Right renal cortex interstitium (tissue), 3 donors: Measurements from ENCODE around the gene IFITM1. TPM values are rescaled to one million over a fixed set of nuclear protein-coding genes. Genes with fewer than 3 reads are reported as not detected.
"Not testable (repeated sequence)": the region's sequence is repeated elsewhere in the genome, so short reads cannot be mapped to it uniquely, and the experiment has no call there.

Experiments
- DNase-seq, 3 donors: peaks; one replicate each; pipeline ENCODE4 v3.0.0-alpha.2; 2013; ENCODE audit warnings: low read depth in 3 of 3, low spot score in 2 of 3
- polyA plus RNA-seq, 3 donors: library from polyadenylated mRNA; unstranded; fragments of 120-200 nt; gene quantifications; one replicate each; pipeline ENCODE4 v1.2.1, GENCODE V29; 2013; ENCODE audit not compliant: insufficient read length in 3 of 3

The IFITM1 gene
- polyA plus RNA-seq, 3 donors: 33.9 to 45.6 (median 43.5) TPM

DNA sequence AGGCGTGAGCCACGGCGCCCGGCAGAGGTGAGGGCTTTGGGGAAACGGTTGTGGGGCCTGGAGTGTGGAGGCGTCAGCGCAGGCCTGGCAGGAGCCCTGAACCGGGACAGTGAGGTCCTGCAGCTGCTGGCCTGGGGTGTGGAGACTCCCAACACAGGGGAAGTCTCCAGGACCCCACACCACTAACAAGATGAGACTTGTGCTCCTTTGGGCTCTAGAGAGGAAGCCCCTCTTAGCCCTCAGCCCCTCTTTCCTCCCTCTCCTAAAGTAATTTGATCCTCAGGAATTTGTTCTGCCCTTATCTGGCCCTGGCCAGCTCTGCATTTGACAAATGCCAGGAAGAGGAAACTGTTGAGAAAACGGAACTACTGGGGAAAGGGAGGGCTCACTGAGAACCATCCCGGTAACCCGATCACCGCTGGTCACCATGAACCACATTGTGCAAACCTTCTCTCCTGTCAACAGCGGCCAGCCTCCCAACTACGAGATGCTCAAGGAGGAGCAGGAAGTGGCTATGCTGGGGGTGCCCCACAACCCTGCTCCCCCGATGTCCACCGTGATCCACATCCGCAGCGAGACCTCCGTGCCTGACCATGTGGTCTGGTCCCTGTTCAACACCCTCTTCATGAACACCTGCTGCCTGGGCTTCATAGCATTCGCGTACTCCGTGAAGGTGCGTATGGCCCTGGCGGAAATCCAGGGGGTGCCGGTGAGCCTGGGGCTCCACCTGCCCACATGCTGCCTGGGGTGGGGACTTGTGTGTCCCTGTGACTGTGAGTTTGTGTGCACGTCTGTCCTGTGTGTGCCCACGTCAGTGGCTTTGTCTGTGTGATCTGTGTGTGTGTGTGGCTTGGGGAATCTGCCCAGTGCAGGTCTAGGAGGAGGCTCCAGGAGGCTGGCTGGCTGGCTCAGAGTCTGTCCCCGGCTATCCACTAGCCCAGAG is 5.8 kb upstream of the IFITM1 start, which contains the start of gene IFITM2:
Gene IFITM2, plus strand, starts transcription at position 51 of the 943 bp plus-strand sequence. Its CDS starts 377 bp downstream, at position 428.
- peak in 2 of 3 donors; percentile 70 to 84 for DNase-seq

DNA sequence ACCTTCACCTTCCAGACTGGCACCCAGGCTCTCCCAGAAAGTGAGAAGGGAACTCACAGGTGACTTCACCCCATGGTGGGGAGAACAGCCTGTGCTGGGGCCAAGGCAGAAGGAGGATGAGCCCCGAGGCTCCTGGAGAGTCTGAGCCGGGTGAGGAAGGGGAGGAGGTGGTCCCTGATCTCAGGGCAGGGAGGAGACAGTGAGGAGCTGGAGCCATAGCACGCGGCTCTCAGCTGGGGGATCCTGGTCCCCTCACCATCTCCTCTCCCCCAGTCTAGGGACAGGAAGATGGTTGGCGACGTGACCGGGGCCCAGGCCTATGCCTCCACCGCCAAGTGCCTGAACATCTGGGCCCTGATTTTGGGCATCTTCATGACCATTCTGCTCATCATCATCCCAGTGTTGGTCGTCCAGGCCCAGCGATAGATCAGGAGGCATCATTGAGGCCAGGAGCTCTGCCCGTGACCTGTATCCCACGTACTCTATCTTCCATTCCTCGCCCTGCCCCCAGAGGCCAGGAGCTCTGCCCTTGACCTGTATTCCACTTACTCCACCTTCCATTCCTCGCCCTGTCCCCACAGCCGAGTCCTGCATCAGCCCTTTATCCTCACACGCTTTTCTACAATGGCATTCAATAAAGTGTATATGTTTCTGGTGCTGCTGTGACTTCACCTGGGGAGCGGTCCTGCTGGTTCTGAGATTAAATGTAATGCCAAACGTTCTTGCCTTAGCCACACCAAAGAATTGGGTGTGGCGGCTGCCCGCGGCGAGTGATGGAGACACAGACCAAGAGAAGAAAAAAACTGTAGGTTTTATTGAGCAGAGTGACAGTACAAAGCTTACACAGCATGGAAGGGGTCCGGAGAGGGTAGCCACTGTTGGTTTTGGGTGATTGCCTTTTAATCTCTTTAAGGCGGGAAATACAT is 4.8 kb upstream of the IFITM1 start:
- not testable (repeated sequence) for DNase-seq

DNA sequence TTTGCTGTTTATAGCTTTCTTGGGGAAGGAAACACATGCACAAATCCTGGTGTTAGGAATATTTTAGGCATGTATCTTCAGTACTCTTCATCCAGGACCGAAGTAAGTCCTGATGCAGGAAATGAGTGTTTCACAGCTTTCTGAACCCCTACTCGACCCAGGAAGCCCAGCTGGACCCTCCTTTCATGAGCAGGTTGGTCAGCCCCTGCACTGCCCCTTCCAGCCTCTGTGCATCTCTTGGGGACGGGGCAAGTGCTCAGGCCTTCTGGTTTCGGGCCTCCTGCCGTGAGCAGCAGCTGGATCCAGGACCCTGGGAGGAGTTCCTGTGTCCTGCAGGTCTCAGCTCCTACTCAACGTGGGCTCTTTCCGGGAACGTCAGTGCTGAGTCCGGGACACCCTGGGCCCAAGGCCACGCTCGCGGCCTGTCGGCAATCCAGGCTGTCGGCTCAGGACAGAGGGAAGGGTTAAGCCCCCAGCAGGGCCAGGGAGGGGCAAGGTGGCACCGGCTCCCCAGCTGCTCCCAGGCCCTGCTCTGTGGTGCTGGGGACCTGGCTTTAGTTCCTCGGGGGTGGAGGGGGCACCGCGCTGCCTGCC is 3.8 kb upstream of the IFITM1 start:
- DNase-seq: not testable (repeated sequence)

DNA sequence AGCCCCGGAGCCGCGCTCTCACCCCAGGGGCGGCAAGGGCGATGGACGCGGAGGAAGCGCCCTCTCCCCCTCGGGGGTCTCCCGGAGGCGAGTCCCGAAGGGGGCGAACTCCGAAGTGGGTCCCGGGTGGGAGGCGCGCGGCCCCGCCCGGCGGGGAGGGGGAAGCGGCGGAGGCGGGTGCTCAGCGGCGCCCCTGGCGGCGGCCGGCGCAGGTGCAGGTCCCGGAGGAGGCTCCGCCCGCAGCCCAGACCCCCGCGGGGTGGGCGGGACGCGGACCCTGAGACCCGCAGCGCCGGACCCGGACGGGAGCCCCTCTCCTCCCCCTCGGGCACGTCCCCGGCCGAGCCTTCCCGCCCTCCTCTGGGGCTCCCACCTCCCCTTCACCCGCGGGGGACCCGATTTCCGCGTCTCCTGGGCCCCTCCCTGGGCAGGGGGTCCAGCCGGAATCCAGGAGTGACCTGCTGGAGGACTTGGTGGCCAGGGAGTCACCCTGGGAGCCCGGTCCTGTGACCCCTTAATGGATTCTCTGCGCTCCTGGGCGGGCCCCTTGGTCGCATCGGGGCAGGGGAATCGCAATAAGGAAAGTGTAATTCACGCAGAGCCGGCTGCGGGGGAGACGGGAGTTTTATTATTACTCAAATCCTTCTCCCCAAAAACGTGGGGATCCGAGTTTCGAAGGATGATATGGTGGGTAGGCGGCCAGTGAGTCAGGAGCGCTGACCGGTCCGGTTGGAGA is 2.7 kb upstream of the IFITM1 start:
- not testable (repeated sequence) for DNase-seq

DNA sequence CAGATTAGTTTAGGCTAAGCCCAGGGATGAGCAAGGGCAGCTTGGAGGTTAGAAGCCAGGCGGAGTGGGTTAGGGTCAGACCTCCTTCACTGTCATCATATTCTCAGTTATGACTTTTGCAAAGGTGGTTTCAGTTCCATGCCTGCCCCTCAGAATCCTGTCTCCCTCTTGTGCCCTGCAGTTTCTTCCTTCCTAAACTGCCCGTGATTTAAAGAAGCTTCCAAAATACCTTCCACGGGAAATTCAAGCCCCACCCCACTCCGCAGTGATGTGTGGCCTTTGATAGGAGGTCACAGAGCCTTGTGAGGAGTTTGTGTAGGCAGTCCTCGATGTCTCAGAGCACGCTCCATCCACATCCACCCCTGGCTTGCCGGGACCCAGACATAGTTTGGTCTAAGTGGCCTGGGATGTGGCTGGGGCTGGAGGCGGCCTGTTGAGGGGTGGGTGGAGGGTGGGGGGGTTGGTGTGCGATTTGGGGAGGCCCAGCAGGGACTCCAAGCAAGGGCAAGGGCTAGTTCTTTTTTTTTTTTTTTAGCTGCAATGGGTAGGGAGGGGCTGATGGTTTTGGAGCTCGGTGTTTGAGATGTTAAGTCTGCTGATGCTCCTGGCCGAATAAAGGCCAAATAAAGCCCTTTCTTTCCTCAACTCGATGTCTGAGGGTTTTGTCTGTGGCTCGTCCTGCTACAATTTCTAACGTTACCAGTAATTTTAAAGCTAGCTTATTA is 1.6 kb upstream of the IFITM1 start:
- DNase-seq: no peak

DNA sequence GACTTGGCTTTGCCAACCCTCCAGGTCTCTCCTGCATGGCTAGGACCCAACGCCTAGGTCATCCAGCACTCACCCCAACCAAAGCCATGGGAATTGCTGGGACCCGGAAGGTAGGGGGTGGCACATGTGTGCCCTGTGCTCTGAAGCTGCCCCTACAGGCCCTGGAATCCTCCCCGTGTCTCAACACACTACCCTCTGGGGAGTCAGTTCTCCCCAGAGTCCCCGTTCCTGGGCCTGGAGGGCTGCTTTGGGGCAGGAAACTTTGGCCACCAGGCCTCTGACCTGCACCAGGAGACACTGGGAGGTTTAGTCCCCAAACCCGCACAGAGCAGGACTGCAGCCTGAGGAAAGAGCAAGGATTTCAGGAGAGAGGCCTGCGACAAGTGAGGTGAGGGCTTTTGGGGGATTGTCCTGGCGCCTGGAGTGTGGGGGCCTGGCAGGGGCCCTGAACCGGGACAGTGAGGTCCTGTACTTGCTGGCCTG is 495 bp upstream of the IFITM1 start:
- DNase-seq: no peak

DNA sequence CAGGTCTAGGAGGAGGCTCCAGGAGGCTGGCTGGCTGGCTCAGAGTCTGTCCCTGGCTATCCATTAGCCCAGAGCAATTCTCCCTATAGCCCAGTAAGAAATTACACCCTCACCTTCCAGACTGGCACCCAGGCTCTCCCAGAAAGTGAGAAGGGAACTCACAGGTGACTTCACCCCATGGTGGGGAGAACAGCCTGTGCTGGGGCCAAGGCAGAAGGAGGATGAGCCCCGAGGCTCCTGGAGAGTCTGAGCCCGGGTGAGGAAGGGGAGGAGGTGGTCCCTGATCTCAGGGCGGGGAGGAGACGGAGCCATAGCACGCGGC is 675 bp downstream of the IFITM1 start:
- not testable (repeated sequence) for DNase-seq

DNA sequence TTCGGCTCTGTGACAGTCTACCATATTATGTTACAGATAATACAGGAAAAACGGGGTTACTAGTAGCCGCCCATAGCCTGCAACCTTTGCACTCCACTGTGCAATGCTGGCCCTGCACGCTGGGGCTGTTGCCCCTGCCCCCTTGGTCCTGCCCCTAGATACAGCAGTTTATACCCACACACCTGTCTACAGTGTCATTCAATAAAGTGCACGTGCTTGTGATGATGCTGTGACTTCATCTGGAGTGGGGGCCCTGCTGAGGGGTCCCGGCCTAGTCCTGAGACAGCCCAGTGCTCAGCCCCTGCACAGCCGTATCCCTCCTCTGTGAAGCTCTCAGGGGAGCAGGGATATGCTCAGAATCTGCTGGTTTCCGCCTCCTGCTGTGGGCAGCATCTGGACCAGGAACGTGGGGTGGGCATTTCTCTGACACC is 1.2 kb downstream of the IFITM1 start:
- no peak for DNase-seq

DNA sequence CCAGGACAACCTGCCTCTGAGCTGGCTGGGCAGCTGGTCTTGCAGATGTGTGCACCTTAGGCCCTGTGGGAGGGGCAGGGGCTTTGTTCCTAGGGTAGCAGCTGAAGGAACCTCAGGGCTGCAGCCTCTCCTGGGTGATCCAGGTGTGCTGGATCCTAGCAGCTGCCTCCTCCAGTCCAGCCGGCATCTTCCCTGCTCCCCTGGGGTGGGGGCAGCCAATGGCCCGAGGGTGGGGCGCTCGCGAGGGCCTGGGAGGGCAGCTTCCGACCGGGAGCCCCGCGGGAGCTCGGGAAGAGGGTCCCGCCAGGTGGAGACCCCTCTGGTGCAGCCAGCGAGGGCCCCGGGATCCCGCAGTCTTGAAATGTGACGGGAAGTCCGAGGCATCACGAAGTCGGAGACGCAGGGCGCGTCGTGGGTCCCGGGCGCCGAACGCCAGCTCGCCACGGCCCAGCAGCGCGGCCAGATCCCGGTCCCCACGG is 1.7 kb downstream of the IFITM1 start:
- DNase-seq: no peak

DNA sequence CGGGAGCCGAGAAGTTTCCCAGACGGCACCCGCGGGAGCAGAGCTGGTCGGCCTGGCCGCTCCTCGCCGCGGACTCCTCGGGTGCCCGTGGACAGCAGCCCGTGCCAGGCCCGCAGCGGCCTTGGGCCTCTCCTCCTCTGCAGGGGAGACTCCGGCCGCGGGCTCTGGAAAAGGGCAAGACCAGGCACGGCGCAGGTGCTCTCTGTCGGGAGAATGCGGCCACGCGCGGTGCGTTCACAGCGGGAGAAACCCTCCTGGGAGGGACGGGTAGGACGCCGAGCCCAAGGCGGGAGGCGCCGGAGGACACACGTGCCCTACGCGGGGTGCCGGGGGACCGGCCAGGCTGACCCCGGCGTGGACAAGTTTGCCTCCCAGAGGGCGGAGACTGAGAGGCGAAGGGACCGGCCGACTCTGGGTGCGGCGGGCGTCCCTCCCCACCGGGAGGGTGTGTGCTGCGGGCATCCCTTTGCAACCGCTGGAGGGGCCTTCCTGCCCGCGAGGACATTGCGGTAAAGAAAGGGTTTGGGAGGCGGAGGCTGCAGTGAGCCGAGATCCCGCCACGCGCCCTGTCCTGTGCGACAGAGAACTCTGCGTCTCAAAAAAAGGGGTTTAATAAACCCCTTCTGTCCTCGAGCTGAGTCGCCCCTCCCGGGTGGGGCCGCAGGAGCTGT is 2.3 kb downstream of the IFITM1 start:
- DNase-seq: no peak

DNA sequence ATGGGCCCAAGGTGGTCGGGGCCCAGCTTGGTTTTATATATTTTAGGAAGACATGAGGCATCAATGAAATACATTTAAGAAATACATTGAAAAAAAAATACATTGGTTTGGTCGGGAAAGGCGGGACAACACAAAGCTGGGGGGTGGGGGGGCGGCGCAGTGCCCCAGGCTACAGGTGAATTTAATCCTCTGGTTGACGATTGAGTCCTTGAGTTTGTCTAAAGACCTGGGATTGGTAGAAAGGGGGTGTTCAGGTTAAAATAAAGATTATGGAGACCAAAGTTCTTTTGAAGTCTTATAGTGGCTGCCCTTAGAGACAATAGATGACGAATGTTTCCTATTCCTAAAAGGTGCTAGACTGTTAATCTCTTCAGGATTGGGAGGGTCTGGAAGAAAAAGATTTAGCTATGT is 3.1 kb downstream of the IFITM1 start:
- no peak for DNase-seq

DNA sequence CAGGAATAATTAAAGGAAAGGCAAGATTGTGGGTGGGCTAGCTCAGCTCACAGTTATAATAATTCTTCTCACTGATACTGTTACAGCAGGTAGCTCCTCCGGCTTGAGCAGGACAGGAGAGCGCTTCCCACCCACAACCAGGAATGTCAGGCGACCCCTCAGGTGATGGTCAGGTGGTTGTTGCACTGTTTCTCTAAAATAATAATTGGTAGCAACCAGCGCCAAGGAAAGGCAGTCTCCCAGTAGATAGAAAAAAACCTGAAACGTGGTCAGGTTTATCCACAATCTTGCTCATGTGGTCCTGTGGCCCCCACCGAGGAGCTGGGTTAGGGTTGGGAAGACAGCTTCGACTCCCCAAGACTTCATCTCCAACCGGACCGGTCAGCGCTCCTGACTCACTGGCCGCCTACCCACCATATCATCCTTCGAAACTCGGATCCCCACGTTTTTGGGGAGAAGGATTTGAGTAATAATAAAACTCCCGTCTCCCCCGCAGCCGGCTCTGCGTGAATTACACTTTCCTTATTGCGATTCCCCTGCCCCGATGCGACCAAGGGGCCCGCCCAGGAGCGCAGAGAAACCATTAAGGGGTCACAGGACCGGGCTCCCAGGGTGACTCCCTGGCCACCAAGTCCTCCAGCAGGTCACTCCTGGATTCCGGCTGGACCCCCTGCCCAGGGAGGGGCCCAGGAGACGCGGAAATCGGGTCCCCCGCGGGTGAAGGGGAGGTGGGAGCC is 4.0 kb downstream of the IFITM1 start:
- DNase-seq: not testable (repeated sequence)

DNA sequence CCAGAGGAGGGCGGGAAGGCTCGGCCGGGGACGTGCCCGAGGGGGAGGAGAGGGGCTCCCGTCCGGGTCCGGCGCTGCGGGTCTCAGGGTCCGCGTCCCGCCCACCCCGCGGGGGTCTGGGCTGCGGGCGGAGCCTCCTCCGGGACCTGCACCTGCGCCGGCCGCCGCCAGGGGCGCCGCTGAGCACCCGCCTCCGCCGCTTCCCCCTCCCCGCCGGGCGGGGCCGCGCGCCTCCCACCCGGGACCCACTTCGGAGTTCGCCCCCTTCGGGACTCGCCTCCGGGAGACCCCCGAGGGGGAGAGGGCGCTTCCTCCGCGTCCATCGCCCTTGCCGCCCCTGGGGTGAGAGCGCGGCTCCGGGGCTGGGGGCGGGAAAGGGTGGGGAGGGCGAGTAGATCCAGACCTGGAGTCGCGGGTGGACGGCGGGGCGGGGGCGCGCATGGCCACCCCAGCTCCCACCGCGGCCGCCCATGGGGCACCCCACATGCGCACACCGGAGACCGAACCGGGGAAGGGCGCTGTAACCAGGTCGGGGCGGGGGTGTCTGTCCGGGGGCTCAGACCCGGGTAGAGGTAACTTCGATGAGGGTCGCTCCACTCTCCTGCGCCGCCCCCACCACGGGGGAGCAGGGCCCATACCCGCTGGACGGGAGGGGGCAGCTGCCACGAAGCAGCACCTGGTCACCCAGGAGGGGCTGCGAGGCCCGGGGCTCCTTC is 4.7 kb downstream of the IFITM1 start:
- DNase-seq: not testable (repeated sequence)

DNA sequence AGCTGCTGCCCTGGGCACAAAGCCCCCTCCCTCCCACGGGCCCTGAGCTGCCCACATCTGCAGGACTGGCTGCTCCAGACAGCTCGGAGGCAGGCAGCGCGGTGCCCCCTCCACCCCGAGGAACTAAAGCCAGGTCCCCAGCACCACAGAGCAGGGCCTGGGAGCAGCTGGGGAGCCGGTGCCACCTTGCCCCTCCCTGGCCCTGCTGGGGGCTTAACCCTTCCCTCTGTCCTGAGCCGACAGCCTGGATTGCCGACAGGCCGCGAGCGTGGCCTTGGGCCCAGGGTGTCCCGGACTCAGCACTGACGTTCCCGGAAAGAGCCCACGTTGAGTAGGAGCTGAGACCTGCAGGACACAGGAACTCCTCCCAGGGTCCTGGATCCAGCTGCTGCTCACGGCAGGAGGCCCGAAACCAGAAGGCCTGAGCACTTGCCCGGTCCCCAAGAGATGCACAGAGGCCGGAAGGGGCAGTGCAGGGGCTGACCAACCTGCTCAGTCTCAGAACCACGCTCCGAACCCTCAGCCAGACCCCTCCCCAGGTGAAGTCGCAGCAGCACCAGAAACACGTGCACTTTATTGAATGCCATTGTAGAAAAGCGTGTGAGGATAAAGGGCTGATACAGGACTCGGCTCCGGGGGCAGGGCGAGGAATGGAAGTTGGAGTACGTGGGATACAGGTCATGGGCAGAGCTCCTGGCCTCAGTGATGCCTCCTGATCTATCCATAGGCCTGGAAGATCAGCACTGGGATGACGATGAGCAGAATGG is 5.5 kb downstream of the IFITM1 start:
- DNase-seq: not testable (repeated sequence)

DNA sequence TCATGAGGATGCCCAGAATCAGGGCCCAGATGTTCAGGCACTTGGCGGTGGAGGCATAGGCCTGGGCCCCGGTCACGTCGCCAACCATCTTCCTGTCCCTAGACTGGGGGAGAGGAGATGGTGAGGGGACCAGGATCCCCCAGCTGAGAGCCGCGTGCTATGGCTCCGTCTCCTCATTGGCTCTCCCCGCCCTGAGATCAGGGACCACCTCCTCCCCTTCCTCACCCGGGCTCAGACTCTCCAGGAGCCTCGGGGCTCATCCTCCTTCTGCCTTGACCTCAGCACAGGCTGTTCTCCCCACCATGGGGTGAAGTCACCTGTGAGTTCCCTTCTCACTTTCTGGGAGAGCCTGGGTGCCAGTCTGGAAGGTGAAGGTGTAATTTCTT is 6.0 kb downstream of the IFITM1 start:
- not testable (repeated sequence) for DNase-seq

DNA sequence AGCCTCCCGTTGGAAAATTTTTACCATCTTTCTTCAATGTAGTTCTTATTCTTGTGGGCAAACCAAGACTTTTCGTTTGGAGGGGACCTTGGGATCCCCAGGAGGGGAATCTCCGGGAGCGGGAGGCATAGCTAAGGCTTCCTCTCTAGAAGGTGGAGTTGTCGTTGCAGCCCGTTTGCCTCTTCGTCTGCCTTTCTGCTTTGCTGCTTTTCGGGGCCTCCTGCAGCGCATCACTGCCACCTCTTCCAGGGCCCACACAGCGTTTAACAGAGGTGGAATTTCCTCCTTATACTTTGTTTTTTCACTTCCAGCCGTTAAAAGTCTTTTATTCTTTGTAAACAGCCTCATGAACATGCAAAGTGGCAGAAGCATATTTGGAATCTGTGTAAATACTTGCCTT is 10.3 kb downstream of the IFITM1 start:
- DNase-seq: no peak
